Kidney capillary endothelial cell (primary cell): Measurements from ENCODE around the gene CYP4F3.
"Not testable (repeated sequence)": the region's sequence is repeated elsewhere in the genome, so short reads cannot be mapped to it uniquely, and the experiment has no call there.

ENCODE experiments used
- DNase-seq: peaks from one replicate; pipeline ENCODE4 v3.0.0-alpha.2; 2018; ENCODE audit warnings: low spot score

CYP4F3 gene

DNA sequence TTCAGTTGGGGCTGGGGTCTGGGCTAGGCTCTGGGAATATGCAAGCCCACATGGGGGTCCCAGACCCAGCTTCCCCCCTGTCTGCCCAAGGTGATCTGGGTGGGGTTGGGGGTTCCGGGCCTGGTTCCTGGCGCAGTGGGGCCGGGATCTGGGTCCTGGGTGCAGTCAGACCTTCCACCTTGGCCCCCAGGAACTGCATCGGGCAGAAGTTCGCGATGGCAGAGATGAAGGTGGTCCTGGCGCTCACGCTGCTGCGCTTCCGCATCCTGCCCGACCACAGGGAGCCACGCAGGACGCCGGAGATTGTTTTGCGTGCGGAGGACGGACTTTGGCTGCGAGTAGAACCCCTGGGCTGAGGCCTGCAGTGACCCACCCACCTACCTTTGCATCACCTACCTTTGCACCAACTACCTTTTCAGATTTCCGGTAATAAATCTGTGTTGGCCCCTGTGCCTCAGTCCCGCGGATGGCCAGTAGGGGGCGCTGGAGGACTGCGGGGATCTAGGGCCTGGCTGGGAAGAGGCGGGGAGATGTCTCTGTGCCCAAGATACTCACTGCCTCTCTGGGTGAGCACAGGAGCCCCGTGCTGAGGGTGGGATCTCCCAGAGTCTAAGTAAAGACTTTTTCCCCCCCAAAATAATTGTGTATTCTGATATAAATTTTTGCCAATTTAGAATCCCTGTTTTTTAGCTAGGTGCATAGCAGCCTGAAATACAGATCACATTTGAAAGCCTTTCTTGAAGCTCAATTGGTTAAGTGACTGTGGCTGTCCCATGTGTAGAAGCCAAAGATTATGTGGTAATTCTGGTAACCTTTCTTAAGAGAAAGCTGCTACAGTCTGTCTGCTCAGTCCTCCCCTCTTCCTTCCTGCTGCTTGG lies 11.5 kb upstream of the CYP4F3 start:
- DNase-seq, result peak; percentile 44

DNA sequence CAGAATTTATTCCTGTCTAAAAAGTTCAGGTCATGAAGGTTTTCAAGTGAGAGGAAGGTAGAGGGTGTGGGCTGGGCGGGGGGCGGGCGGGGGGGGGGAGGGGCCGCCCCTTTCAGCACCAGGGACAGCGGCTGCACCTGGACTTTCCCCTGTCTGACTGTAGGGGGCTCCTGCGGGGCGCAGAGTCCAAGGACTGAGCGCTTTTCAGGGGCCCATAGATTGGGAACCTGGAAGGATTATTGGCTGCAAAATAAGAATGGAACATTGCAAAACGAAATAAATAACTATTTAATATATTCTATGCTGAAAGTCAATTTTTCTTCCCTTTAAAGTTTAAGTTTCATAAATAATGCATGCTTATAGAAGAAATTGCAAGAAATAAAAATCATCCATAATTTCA lies 8.9 kb upstream of the CYP4F3 start:
- peak; percentile 1 for DNase-seq

DNA sequence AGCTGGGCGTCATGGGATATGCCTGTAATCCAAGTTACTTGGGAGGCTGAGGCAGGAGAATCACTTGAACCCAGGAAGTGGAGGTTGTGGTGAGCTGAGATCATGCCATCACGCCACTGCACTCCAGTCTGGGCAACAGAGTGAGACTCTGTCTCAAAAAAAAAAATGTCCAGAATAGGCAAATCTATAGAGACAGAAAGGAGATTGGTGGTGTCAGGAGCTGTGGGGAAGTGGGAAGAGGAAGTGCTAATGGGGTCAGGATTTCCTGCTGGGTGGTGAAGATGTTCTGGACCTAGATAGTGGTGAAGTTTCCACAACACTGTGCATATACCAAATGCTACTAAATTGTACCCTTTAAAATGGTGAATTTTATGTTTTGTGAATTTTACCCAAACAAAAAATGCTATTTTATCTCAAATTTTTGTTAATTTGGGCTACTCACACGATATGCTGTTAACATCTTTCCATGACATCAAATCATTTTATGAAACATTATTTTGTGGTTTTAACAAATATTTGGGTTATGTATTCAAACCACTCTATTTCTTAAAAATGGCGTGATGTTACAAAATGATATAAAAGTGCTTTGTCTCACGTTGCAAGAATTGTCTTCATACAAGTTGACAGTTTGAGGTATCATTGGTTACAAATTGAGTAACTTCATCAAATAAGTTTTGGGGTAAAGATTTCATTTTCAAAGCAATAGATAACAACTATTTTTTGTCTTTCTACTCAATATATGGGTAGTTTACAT lies 7.4 kb upstream of the CYP4F3 start:
- no peak for DNase-seq

DNA sequence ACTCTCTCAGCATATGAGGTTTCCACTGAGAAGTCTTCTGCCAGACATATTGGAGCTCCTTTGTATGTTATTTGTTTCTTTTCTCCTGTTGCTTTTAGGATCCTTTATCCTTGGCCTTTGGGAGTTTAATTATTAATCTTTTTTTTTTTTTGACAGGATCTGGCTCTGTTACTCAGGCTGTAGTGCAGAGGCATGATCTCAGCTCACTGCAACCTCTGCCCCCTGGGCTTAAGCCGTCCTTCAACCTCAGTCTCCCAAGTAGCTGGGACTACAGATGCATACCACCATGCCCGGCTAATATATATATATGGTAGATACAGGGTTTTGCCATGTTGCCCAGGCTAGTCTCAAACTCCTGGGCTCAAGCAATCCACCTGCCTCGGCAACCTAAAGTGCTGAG lies 6.6 kb upstream of the CYP4F3 start:
- no peak for DNase-seq

- DNase-seq, result no peak
Measured at GRCh38 chr19:15635016-15635805, 5.5 kb upstream of the CYP4F3 start.

DNA sequence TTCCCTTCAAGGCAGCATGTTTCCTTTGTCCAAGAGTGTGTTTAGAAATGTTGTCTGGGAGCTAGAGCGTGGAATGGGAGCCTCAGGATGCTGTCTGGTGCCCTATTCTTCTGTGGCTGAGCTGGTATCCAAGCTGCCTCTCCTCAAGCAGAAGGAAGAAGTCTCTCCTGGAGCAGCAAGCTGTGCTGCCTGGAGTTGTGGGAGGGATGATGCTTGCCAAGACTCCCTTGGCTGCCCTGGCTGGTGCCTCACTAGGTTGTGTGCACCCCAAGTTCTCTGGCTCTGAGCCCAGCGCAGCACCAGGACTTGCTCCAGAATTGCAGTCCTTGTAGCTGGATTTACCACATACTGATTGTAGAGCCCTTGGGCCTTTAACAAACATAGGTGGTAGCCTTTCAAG lies 4.7 kb upstream of the CYP4F3 start:
- no peak for DNase-seq

DNA sequence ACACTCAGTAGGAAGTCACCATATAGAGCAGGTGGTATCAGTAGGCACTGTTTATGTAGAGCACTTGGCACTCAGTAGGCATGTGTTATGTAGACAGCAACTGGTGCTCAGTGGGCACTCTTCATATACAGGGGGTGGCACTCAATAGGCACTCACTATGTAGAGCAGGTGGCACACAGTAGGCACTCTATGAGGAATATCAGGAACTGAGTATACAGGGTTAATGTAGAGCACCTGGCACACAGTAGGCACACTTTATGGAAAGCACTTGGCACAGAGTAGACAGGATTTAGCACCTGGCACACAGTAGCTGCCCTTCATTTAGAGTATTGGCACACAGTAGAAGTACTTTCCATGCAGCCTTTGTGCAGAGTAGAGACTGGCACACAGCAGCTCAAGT lies 1.1 kb upstream of the CYP4F3 start:
- DNase-seq, result no peak

DNA sequence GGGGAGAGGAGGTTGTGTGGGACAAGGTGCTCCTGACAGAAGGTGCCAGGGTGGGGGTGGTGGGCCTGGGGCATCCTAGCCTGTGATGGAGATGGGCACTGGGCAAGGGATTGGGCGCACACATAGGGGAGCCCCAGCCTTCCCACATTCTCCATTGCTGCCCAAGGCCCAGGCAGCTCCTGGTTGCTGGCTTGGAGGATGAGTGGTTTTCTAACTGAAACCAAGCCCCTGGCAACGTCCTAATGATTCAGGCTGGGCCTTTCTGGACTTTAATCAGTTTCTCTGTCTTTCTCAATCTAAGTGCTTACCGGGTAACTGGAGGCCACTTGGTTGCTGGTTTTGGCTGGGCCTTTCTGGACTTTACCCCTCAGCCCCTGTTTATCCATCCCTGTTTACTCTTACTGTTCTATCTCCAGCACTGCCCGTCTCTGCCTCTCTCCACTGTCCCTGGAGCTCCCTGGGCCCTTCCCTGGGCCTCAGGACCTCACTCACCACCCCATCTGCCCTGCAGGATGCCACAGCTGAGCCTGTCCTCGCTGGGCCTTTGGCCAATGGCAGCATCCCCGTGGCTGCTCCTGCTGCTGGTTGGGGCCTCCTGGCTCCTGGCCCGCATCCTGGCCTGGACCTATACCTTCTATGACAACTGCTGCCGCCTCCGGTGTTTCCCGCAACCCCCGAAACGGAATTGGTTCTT lies 354 bp downstream of the CYP4F3 start:
- DNase-seq, result no peak

- no peak for DNase-seq
Measured at GRCh38 chr19:15641901-15642491, 1.3 kb downstream of the CYP4F3 start.

DNA sequence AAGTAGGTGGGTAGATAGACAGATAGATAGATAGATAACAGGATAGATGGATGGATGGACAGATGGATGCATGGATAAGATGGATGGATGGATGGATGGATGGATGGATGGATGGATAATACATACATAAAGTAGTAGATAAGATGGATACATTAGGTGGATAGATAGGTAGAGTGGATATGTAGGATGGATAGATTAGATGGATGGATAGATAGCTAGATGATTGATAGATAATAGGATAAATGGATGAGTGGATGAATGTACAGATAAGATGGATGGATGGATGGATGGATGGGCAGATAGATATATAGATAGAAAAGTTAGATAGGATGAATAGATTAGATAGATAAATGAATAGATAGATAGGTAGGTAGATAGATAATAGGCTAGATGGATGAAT lies 2.1 kb downstream of the CYP4F3 start:
- DNase-seq, result no peak

- no peak for DNase-seq
Measured at GRCh38 chr19:15643387-15643786, 2.7 kb downstream of the CYP4F3 start.

- no peak for DNase-seq
Measured at GRCh38 chr19:15644066-15644741, 3.5 kb downstream of the CYP4F3 start.

- no peak for DNase-seq
Measured at GRCh38 chr19:15644816-15645215, 4.1 kb downstream of the CYP4F3 start.

- no peak for DNase-seq
Measured at GRCh38 chr19:15649526-15649925, 8.8 kb downstream of the CYP4F3 start.

- DNase-seq, result not testable (repeated sequence)
Measured at GRCh38 chr19:15650123-15650522, 9.4 kb downstream of the CYP4F3 start.

DNA sequence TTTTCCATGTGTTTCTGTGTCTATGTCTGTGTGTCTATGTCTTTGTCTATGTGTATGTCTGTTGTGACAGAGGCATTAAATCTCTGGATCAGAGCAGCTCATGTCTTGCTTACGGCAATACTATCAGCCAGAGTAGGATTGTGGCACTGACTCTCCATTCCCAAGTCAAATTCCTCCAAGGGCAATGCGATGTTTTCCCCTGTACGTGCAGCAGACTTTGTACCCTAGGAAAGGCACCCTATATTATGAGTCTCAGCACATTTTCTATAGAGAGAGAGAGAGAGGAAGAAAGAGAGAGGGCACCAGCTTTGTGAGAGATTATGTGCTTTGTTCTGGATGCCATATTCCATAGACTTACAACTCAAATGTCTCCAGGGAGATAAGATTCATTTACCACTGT lies 11.1 kb downstream of the CYP4F3 start:
- DNase-seq, result no peak

DNA sequence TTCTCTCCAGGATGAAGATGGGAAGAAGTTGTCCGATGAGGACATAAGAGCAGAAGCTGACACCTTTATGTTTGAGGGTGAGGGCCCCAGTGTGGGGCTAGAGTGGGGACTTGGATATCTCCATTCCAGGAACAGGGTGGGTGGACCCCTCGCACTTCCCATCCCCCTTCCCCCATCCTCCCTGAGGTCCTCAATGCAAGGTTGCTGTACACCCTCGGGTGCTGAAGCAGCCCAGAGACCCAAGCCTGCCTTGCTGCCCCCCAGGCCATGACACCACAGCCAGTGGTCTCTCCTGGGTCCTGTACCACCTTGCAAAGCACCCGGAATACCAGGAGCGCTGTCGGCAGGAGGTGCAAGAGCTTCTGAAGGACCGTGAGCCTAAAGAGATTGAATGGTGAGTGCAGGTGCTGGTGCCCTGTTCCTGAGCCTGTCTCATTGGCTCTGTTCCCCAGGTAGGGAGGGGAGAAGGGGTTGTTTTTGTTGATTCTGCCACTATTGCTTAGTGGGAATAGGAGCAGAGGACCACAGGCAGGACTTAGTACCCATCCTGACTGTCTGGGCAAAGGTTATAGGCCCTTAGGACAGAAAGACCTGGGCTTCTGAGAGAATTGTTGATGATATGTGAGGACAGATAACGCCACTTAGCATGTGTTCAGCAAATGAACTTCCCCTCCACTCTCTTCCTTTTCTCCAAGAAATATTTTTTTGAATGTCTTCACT lies 12.0 kb downstream of the CYP4F3 start:
- no peak for DNase-seq

- no peak for DNase-seq
Measured at GRCh38 chr19:15656467-15656866, 15.8 kb downstream of the CYP4F3 start.

DNA sequence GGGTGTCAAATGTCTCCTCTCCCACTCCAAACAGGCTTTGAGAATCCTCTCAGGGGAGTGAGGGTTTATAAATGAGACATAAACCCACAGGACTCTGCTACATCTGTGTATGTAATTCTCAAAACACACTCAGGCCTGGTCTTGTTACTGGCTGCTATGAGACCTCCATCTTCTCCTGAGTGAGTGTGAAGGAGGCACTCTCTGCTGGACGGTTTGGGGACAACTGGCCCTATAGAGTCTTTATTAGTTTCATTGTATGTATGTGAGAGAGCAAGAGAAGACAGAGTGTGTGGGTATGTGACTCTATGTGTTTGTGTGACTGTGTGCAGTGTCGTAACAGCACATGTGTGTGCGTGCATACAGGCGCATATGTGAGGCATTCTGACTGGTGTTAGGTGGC lies 22.6 kb downstream of the CYP4F3 start:
- no peak for DNase-seq

DNA sequence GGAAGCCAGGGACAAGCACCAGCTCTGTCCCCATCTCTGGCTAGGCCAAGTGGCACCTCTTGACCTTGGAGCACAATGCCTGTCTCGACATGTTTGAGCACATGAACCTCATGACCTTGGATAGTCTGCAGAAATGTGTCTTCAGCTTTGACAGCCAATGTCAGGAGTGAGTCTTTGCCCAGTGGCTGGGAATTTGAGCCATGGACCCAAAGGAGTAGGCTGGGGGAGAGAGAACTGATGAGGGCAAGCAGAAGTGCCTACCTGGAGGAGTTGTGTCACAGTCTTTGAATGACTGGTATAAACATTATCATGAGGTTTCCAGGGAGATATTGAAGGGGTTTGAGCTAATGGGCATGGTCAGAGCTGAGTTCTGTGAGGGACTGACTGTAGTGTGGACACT lies 25.5 kb downstream of the CYP4F3 start:
- DNase-seq, result no peak
